Measurements from ENCODE around the gene RNU1-2.
"Not testable (repeated sequence)": the region's sequence is repeated elsewhere in the genome, so short reads cannot be mapped to it uniquely, and the experiment has no call there.

RNU1-2 gene

DNA sequence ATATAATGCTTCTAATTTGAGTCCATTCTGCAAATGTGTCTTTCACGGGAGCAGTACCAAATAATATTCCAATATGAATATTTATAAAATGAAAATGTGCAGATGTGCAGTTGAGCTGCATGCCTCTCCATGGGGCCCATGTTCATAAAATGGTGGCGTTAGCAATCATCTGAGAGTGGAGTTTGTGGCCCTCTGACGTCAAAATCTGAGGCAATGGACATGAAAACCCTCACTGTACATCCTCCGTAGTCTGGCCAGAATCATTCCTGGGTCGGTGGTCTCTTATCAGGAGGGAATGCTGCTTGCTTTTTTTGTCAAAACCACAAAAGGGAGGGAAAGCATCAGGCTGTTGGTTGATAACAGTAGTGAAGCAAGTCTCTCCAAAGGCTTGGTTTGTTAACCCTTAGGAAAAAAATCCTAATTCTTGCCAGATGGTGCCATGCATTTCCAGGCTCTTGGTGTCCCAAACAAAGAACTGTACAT lies 5.2 kb upstream of the RNU1-2 start:
- H3K4me1 ChIP-seq (ENCODE audit: control insufficient read depth, insufficient read depth, low read length, poor library complexity, severe bottlenecking); H3K4me3 ChIP-seq (ENCODE audit: extremely low read depth, insufficient read depth, low read length, poor library complexity, severe bottlenecking); H3K27ac ChIP-seq (ENCODE audit: low read depth, low read length, severe bottlenecking); H3K36me3 ChIP-seq (ENCODE audit: control insufficient read depth, insufficient read depth, low read length); H3K9me3 ChIP-seq (ENCODE audit: control insufficient read depth, low read length): not testable (repeated sequence)
- 82 to 96% methylated on average over 3 to 4 of the region's 5 CpGs for WGBS, 2 experiments (ENCODE audit: insufficient coverage in 2 of 2)

DNA sequence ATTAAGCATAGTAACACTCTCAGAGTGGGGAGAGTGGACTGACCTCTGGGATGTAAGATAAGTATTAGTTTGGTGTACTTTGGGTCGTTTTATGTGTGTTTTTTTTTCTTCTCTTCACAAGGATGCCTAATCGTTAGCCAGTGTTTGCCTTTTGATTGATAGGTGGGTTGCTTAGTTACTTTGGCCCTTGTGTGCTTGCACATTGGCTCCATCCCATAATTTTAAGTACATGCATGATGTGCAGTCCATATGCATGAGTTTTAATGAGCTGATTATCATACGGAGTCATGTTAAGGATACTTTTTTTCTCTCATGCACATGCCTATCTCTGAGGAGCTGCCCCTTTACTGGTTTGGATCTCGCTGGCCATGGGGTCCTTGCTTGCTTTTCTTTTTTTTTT lies 4.7 kb upstream of the RNU1-2 start:
- not testable (repeated sequence) for H3K9me3 ChIP-seq (ENCODE audit: control insufficient read depth, low read length); H3K4me3 ChIP-seq (ENCODE audit: extremely low read depth, insufficient read depth, low read length, poor library complexity, severe bottlenecking); H3K4me1 ChIP-seq (ENCODE audit: control insufficient read depth, insufficient read depth, low read length, poor library complexity, severe bottlenecking); H3K27ac ChIP-seq (ENCODE audit: low read depth, low read length, severe bottlenecking); H3K36me3 ChIP-seq (ENCODE audit: control insufficient read depth, insufficient read depth, low read length)
- WGBS, 2 experiments (ENCODE audit: insufficient coverage in 2 of 2) = 43 to 74% methylated on average over 1 to 3 of the region's 4 CpGs

DNA sequence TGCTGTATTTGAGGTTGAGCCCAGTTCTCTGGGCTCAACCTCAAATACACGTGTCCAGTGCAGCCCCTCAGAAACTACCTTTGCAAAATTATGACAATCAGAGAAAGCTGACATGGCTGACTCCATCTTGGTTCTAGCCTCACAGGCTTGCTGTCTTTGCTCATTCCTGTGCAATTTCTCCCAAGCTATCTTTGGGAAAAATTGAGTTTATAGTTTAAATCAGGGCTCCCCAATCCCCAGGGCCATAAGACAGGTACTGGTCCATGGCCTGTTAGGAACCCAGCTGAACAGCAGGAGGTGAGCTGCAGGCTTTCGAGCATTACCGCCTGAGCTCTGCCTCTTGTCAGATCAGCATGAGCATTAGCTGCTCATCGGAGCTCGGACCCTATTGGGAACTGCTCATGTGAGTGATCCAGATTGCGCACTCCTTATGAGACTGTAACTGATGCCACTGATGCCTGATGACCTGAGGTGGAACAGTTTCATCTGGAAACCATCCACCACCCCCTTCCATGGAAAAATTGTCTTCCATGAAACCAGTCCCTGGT lies 2.7 kb upstream of the RNU1-2 start:
- not testable (repeated sequence) for H3K4me1 ChIP-seq (ENCODE audit: control insufficient read depth, insufficient read depth, low read length, poor library complexity, severe bottlenecking); H3K36me3 ChIP-seq (ENCODE audit: control insufficient read depth, insufficient read depth, low read length); H3K9me3 ChIP-seq (ENCODE audit: control insufficient read depth, low read length); H3K4me3 ChIP-seq (ENCODE audit: extremely low read depth, insufficient read depth, low read length, poor library complexity, severe bottlenecking); H3K27ac ChIP-seq (ENCODE audit: low read depth, low read length, severe bottlenecking)
- WGBS, 2 experiments (ENCODE audit: insufficient coverage in 2 of 2) = 72 to 74% methylated on average over 5 of the region's 6 CpGs

DNA sequence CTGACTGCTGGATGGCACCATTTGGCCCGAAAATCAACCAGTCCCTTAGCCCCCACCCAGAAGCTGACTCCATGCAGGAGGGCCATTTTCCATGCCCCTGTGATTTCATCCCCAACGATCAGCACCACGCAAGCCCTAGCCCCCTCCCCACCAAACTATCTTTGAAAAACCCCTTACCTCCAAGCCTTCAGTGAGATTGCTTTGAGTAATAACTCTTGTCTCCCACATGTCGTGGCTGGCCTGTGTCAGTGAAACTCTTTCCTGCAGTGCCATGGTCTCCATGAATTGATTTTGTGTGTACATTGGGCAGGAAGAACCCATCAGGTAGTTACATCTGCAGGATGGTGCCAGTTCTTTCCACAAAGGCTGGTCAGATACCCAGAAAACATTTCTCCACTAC lies 2.0 kb upstream of the RNU1-2 start:
- H3K27ac ChIP-seq (ENCODE audit: low read depth, low read length, severe bottlenecking); H3K9me3 ChIP-seq (ENCODE audit: control insufficient read depth, low read length); H3K4me1 ChIP-seq (ENCODE audit: control insufficient read depth, insufficient read depth, low read length, poor library complexity, severe bottlenecking); H3K4me3 ChIP-seq (ENCODE audit: extremely low read depth, insufficient read depth, low read length, poor library complexity, severe bottlenecking); H3K36me3 ChIP-seq (ENCODE audit: control insufficient read depth, insufficient read depth, low read length): not testable (repeated sequence)
- 81 to 88% methylated on average over 2 to 4 of the region's 4 CpGs for WGBS, 2 experiments (ENCODE audit: insufficient coverage in 2 of 2)

DNA sequence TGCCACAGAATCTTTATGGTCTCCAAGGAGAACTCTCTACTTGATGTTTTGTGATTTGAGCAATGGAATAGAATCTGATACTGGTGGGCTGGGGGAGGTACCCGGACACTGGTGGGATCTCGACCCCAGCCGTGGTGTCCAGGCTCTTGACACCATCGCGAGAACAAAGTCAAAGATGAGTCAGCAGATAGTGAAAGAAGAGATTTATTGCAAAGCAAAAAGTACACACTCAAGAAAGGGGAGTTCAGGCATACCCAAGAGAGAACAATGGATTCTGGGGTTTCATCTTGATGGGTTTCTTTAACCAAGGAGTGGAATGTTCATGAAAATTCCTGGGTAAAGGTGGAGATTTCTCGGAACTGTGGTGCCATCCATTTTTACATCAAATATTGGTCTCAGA lies 1.4 kb upstream of the RNU1-2 start:
- H3K4me3 ChIP-seq (ENCODE audit: extremely low read depth, insufficient read depth, low read length, poor library complexity, severe bottlenecking); H3K36me3 ChIP-seq (ENCODE audit: control insufficient read depth, insufficient read depth, low read length); H3K4me1 ChIP-seq (ENCODE audit: control insufficient read depth, insufficient read depth, low read length, poor library complexity, severe bottlenecking); H3K27ac ChIP-seq (ENCODE audit: low read depth, low read length, severe bottlenecking); H3K9me3 ChIP-seq (ENCODE audit: control insufficient read depth, low read length): not testable (repeated sequence)
- 60 to 100% methylated on average over 1 to 2 of the region's 6 CpGs for WGBS, 2 experiments (ENCODE audit: insufficient coverage in 2 of 2)

DNA sequence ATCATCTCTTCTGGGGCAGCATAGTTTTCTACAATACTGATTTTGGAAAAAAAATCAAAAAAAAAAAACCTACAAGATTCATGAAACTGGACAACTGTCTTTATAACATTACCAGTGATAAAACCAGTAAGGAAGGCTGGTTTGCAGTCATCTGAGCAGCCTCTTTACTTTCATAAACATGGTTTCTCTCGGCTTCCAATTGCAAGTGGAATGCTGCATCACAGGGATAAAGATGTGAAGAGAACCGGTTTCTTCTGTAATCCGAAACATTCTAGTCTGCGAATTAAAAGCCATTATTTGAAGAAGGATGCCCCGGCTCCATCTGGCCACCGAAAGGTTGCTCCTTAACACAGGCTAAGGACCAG lies 565 bp upstream of the RNU1-2 start:
- Histone ChIP-seq H3K27ac (ENCODE audit: low read depth, low read length, severe bottlenecking) (peak overlapping the region; percentile 98), H3K4me3 (ENCODE audit: extremely low read depth, insufficient read depth, low read length, poor library complexity, severe bottlenecking) (peak overlapping the region; percentile 19)
- not testable (repeated sequence) for H3K4me1 ChIP-seq (ENCODE audit: control insufficient read depth, insufficient read depth, low read length, poor library complexity, severe bottlenecking); H3K9me3 ChIP-seq (ENCODE audit: control insufficient read depth, low read length); H3K36me3 ChIP-seq (ENCODE audit: control insufficient read depth, insufficient read depth, low read length)
- no CpG with 5 or more reads among the region's 6 CpGs for WGBS, 2 experiments (ENCODE audit: insufficient coverage in 2 of 2)

DNA sequence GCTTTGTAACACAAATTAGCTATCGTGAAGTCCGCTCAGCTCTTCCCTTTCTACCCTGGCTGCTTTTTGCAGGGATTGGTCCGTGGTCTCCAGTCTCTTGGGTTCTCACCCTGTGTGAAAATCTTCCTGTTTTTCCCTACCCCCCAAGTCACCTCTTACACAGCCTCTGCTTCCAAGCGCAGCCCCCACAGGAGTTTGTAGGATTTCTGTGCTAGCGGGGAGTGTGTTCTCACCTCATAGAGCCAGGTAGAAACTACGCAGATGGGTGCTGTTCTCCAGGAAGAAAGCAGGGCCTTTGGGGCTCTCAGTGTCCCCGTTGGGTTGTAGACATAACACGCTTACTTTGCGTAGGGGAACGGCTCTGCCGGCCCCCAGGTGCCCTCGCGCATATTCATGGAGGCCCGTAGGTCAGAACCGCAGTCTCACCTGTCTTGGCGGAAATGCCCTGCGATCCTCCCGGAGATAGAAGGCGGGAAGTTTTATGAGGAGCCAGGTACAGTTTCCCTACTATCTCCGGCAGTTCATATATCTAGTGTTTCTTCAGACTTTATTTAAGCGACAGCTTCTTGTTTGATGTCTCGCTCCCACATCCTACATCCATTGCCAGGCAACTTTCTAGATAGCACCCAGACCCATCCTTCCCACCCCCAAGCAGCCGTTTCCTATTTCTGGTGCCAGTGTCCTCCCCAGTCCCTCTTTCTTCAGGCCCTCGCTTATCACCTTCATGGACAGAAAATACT lies 706 bp downstream of the RNU1-2 start:
- Histone ChIP-seq H3K4me3 (ENCODE audit: extremely low read depth, insufficient read depth, low read length, poor library complexity, severe bottlenecking) (peak overlapping the region; percentile 18), H3K27ac (ENCODE audit: low read depth, low read length, severe bottlenecking) (peak overlapping the region; percentile 98)
- not testable (repeated sequence) for H3K9me3 ChIP-seq (ENCODE audit: control insufficient read depth, low read length); H3K4me1 ChIP-seq (ENCODE audit: control insufficient read depth, insufficient read depth, low read length, poor library complexity, severe bottlenecking); H3K36me3 ChIP-seq (ENCODE audit: control insufficient read depth, insufficient read depth, low read length)
- 17 to 18% methylated on average over 17 to 19 of the region's 24 CpGs for WGBS, 2 experiments (ENCODE audit: insufficient coverage in 2 of 2)

DNA sequence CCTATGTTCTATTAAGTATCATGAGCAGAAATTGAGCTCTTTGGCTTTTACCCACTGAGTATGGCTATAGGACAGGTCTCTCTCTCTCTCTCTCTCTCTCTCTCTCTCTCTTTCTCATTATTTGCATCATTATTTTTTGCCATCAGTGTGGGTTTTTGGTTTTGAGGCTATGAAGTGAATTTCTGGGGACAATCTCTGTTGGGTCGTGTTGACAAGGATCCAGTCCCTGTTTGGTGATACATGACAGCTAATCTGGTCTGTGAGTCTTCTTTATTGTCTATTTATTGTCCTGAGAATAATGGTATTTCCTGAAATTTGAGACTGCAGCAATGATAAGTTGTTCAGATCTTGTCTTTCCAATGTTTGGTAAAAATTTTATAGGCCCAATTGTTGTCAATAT lies 1.9 kb downstream of the RNU1-2 start:
- not testable (repeated sequence) for H3K9me3 ChIP-seq (ENCODE audit: control insufficient read depth, low read length); H3K4me1 ChIP-seq (ENCODE audit: control insufficient read depth, insufficient read depth, low read length, poor library complexity, severe bottlenecking); H3K27ac ChIP-seq (ENCODE audit: low read depth, low read length, severe bottlenecking); H3K36me3 ChIP-seq (ENCODE audit: control insufficient read depth, insufficient read depth, low read length); H3K4me3 ChIP-seq (ENCODE audit: extremely low read depth, insufficient read depth, low read length, poor library complexity, severe bottlenecking)
- WGBS, 2 experiments (ENCODE audit: insufficient coverage in 2 of 2) = no CpG with 5 or more reads among the region's 1 CpG

DNA sequence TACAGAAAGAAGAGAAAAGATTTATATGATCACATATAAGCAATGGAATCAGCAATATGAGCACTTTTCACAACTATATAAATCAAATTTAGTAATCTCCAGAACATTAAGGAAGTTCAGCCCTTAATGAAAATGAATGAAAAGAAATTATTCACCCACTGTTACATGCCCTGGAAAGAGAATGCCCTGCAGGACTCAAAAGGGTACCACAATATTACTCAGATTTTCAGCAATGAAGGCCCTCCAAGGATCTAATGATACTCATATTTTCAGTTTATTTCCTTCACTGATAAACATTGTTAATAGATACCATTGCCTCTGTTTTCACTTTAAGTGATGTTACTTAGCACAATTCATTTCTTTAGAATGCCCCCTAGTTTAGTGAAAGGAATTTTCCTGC lies 2.5 kb downstream of the RNU1-2 start:
- H3K9me3 ChIP-seq (ENCODE audit: control insufficient read depth, low read length); H3K27ac ChIP-seq (ENCODE audit: low read depth, low read length, severe bottlenecking); H3K4me1 ChIP-seq (ENCODE audit: control insufficient read depth, insufficient read depth, low read length, poor library complexity, severe bottlenecking); H3K4me3 ChIP-seq (ENCODE audit: extremely low read depth, insufficient read depth, low read length, poor library complexity, severe bottlenecking); H3K36me3 ChIP-seq (ENCODE audit: control insufficient read depth, insufficient read depth, low read length): not testable (repeated sequence)

DNA sequence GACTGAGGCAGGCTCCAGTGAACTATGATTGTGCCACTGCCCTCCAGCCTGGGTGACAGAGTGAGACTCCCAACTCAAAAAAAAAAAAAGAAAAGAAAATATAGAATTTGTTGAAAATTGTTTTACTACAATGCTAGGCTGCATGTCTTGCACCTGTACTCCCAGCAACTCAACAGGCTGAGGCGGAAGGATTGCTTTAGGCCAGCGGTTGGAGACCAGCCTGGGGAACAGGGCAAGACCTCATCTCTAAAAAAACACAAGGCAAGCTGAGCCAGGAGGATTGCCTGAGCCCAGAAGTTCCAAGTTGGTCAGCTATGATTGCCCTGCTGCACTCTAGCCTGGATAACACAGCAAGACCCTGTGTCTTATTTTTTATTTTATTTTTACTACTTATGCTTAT lies 3.2 kb downstream of the RNU1-2 start:
- H3K4me1 ChIP-seq (ENCODE audit: control insufficient read depth, insufficient read depth, low read length, poor library complexity, severe bottlenecking); H3K4me3 ChIP-seq (ENCODE audit: extremely low read depth, insufficient read depth, low read length, poor library complexity, severe bottlenecking); H3K36me3 ChIP-seq (ENCODE audit: control insufficient read depth, insufficient read depth, low read length); H3K27ac ChIP-seq (ENCODE audit: low read depth, low read length, severe bottlenecking); H3K9me3 ChIP-seq (ENCODE audit: control insufficient read depth, low read length): not testable (repeated sequence)
- 73 to 86% methylated on average over 2 of the region's 2 CpGs for WGBS, 2 experiments (ENCODE audit: insufficient coverage in 2 of 2)

DNA sequence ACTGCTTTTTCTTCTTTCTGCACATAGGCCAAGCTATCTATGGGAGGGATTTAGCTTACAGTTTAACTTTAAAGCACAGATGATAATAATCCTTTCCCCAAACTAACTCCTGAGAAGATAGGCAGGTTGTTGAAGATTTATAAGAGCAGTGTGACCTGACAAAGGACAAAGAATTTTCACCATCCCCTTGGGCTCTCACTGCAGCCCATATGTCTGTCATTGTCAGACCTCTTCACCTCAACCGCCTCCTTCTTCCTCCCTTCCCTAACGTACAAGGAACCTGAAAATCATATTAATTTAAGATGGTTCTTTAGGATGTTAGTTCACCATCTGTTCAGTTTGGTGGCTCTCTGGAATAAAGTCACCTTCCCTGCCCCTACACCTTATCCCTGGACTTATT lies 5.0 kb downstream of the RNU1-2 start:
- Histone ChIP-seq H3K9me3 (ENCODE audit: control insufficient read depth, low read length) (no peaks in the 10 kb centered on the region), H3K4me1 (ENCODE audit: control insufficient read depth, insufficient read depth, low read length, poor library complexity, severe bottlenecking) (peaks cover 7% of the 10 kb centered on the region), H3K36me3 (ENCODE audit: control insufficient read depth, insufficient read depth, low read length) (no peaks in the 10 kb centered on the region), H3K27ac (ENCODE audit: low read depth, low read length, severe bottlenecking) (no peak overlapping the region), H3K4me3 (ENCODE audit: extremely low read depth, insufficient read depth, low read length, poor library complexity, severe bottlenecking) (no peak overlapping the region)
- whole genome bisulfite sequencing, 2 experiments (ENCODE audit: insufficient coverage in 2 of 2) = no CpG with 5 or more reads among the region's 2 CpGs
